HCT116 (cell line): ENCODE measurements around the gene KAZN. TPM values are rescaled to one million over a fixed set of nuclear protein-coding genes. Genes with fewer than 3 reads are reported as not detected.

Source experiments
- ATAC-seq: fragments of 200-7000 bp; cut with Tn5 transposase; 2 replicates; pipeline ENCODE4 v1.9.1; 2020; ENCODE audit warnings: mild to moderate bottlenecking, moderate library complexity
- BruUV-seq: library from RNA; stranded (reverse); fragments of 400-500 nt; replicated peaks from 2 replicates; lab custom pipeline; 2021; lab: Mats Ljungman, UMichigan
- CTCF ChIA-PET: fragments of 300-600 bp; sonication (Branson Sonifier 250); formaldehyde crosslinking; loops from one replicate; lab custom pipeline; 2021; ENCODE audit warnings: antibody characterized with exemption; lab: Charles Lee
- POLR2A ChIA-PET: fragments of 300-600, 350-600 bp; sonication (Branson Sonifier 250); formaldehyde crosslinking; loops from one replicate; lab custom pipeline; 2021; ENCODE audit warnings: antibody characterized with exemption; lab: Charles Lee
- RAD21 ChIA-PET, 2 experiments: fragments of 300-600 bp; sonication (Branson Sonifier 250); formaldehyde crosslinking; loops; one replicate each; lab custom pipeline; 2023; ENCODE audit warnings: low total read pairs in 2 of 2; ENCODE audit not compliant: uncharacterized antibody in 2 of 2, unreplicated experiment in 2 of 2, low non-redundant PET in 1 of 2; lab: Charles Lee
- DNase-seq: peaks from one replicate; pipeline ENCODE4 v3.0.0-alpha.2; 2010; ENCODE audit warnings: low read depth, low spot score
- H2AFZ ChIP-seq: fragments of 200-600 bp; shearing (Covaris generic), sonication (generic); 2 replicates; pipeline ENCODE4 v1.6.1; 2017; ENCODE audit warnings: low read depth, mixed run types, mixed read lengths, antibody characterized with exemption, low read length; ENCODE audit not compliant: poor library complexity, severe bottlenecking
- H3K27ac ChIP-seq: 2 replicates; pipeline ENCODE4 v1.5.1; 2012; ENCODE audit warnings: low read depth, low read length
- H3K27me3 ChIP-seq: fragments of 200-600 bp; sonication (generic); 2 replicates; pipeline ENCODE4 v1.6.1; 2016; ENCODE audit warnings: mixed run types, low read length, mixed read lengths; ENCODE audit not compliant: insufficient read depth
- H3K36me3 ChIP-seq, 2 experiments: fragments of 200-500 bp in 1 of 2; fragments of 200-600 bp in 1 of 2; sonication (Bioruptor generic) in 1 of 2; sonication (generic) in 1 of 2; 2 replicates each; pipeline versions ENCODE4 v1.5.1 to v1.6.1; 2014 to 2016; ENCODE audit warnings: low read length in 2 of 2, inconsistent platforms in 1 of 2, mixed read lengths in 1 of 2, mixed run types in 1 of 2; ENCODE audit not compliant: insufficient read depth in 2 of 2, control insufficient read depth in 1 of 2
- H3K4me1 ChIP-seq, 2 experiments: fragments of 200-600 bp in 1 of 2; sonication (generic) in 1 of 2; 2 replicates each; pipeline versions ENCODE4 v1.5.1 to v1.6.1; 2012 to 2017; ENCODE audit warnings: low read length in 2 of 2, inconsistent platforms in 1 of 2, mild to moderate bottlenecking in 1 of 2, mixed read lengths in 1 of 2, mixed run types in 1 of 2, moderate library complexity in 1 of 2; ENCODE audit not compliant: insufficient read depth in 2 of 2, control insufficient read depth in 1 of 2
- H3K4me2 ChIP-seq: fragments of 200-600 bp; sonication (generic); 2 replicates; pipeline ENCODE4 v1.6.1; 2017; ENCODE audit warnings: mixed run types, low read length, mixed read lengths
- H3K4me3 ChIP-seq, 2 experiments: fragments of 200-600 bp in 1 of 2; sonication (generic) in 1 of 2; replicated peaks in 1 of 2; 2 replicates each; pipeline ENCODE4 v1.5.1; 2011 to 2016; ENCODE audit warnings: low read length in 2 of 2, control low read depth in 1 of 2, low read depth in 1 of 2, mild to moderate bottlenecking in 1 of 2, mixed read lengths in 1 of 2, mixed run types in 1 of 2
- H3K79me2 ChIP-seq: fragments of 200-600 bp; sonication (generic); 2 replicates; pipeline ENCODE4 v1.6.1; 2017; ENCODE audit warnings: mild to moderate bottlenecking, mixed run types, low read length, moderate library complexity, mixed read lengths; ENCODE audit not compliant: insufficient read depth
- H3K9ac ChIP-seq: fragments of 200-600 bp; sonication (generic); 2 replicates; pipeline ENCODE4 v1.6.1; 2016; ENCODE audit warnings: low read length, mixed read lengths
- H3K9me2 ChIP-seq: fragments of 200-600 bp; sonication (generic), shearing (Covaris generic); 2 replicates; pipeline ENCODE4 v1.6.1; 2017; ENCODE audit warnings: mixed run types, mild to moderate bottlenecking, moderate library complexity; ENCODE audit not compliant: insufficient read depth
- H3K9me3 ChIP-seq, 2 experiments: fragments of 200-500 bp in 1 of 2; fragments of 200-600 bp in 1 of 2; sonication (Bioruptor generic) in 1 of 2; sonication (generic) in 1 of 2; 2 replicates each; pipeline ENCODE4 v1.6.1; 2014 to 2017; ENCODE audit warnings: low read length in 2 of 2, mixed read lengths in 2 of 2, inconsistent platforms in 1 of 2, low read depth in 1 of 2, mild to moderate bottlenecking in 1 of 2, mixed run types in 1 of 2, moderate library complexity in 1 of 2; ENCODE audit not compliant: control insufficient read depth in 1 of 2, insufficient read depth in 1 of 2
- H4K20me1 ChIP-seq: fragments of 200-600 bp; sonication (generic), shearing (Covaris generic); 2 replicates; pipeline ENCODE4 v1.6.1; 2017; ENCODE audit warnings: mixed run types, mild to moderate bottlenecking, moderate library complexity; ENCODE audit not compliant: insufficient read depth
- CBX3 ChIP-seq: IDR thresholded peaks from 2 replicates; pipeline ENCODE4 v1.6.1; 2012; ENCODE audit warnings: low read depth
- FOSL1 ChIP-seq: IDR thresholded peaks from 2 replicates; pipeline ENCODE4 v1.6.1; 2012; ENCODE audit warnings: low read depth
- JUND ChIP-seq: IDR thresholded peaks from 2 replicates; pipeline ENCODE4 v1.6.1; 2012
- POLR2A ChIP-seq: IDR thresholded peaks from 2 replicates; pipeline ENCODE4 v1.7.0; 2011; ENCODE audit warnings: borderline replicate concordance; ENCODE audit not compliant: insufficient read depth, insufficient read length; ENCODE audit errors: extremely low read depth
- POLR2AphosphoS5 ChIP-seq: IDR thresholded peaks from 2 replicates; pipeline ENCODE4 v1.6.1; 2011; ENCODE audit warnings: mild to moderate bottlenecking, low read depth, low read length, moderate library complexity
- RAD21 ChIP-seq: IDR thresholded peaks from 2 replicates; pipeline ENCODE4 v1.6.1; 2012; ENCODE audit warnings: low read depth, mild to moderate bottlenecking
- SP1 ChIP-seq: IDR thresholded peaks from 2 replicates; pipeline ENCODE4 v1.6.1; 2012; ENCODE audit warnings: low read depth
- intact Hi-C: fragments of 100-400 bp; cut with micrococcal nuclease; formaldehyde crosslinking; loops from 2 replicates; pipeline ENCODE4 v1.10.0; 2022
- total RNA-seq: library from RNA; stranded (reverse); gene quantifications from one replicate; pipeline ENCODE4 v1.2.1, GENCODE V29; 2021; ENCODE audit not compliant: unreplicated experiment
- TF ChIP-seq, protein P1 (sequence below): IDR thresholded peaks from 2 replicates; pipeline ENCODE4 v1.6.1; 2011; ENCODE audit warnings: mild to moderate bottlenecking, low read length, moderate library complexity; ENCODE audit not compliant: insufficient replicate concordance; ENCODE audit errors: extremely low read depth
- TF ChIP-seq, protein P2 (sequence below), 3 experiments: fragments of 200-600 bp in 1 of 3; sonication (generic) in 1 of 3; IDR thresholded peaks in 2 of 3; conservative IDR thresholded peaks in 1 of 3; 2 replicates each; pipeline ENCODE4 v1.5.1; 2012 to 2017; ENCODE audit warnings: low read depth in 2 of 3, low read length in 2 of 3, antibody characterized with exemption in 1 of 3, borderline replicate concordance in 1 of 3, control low read depth in 1 of 3, mild to moderate bottlenecking in 1 of 3, mixed read lengths in 1 of 3, mixed run types in 1 of 3, moderate library complexity in 1 of 3; ENCODE audit not compliant: insufficient read depth in 1 of 3
- TF ChIP-seq, protein P3 (sequence below): IDR thresholded peaks from 2 replicates; pipeline ENCODE4 v1.6.1; 2012

KAZN gene
- total RNA-seq, 1 experiment from 2014 or later = 13.4 TPM

DNA sequence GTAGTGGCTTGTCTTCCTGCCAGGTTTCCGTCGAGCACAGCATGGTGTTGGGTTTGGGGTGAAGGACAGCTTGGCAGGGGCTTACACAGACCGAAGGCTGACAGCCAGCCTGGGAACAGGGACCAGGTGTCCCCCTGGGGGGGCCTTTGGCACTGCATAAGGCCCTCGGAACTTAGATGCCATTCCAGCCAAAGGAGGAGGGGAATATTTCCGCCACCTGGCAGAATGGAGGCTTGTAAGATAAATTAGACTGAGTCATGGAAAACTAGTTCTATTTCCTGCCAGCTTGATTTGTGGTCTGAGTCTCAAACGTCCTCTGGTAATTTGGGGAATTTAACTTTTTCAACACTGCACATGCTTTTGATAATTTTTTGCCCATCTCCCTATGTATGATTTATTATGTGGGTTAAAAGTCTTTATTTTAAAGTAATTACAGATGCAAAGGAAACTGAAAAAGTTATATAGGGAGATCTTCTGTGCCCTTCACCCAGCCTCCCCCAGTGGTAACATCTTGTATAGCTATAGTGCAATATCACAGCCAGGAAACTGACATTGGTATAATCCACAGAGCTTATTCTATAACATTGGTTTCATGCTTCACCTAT lies 543.6 kb downstream of the KAZN start:
- H3K4me3 ChIP-seq = peak overlapping the region in 1 of 2 experiments; percentile 24; a peak in 1 of 4 replicates
- ChIA-PET CTCF (interaction anchor here (0.9 to 2.8 kb wide), 9 partner anchors 10 to 163 kb away, joined by 3 to 26 read pairs (median 3); partner anchors contain the start of gene TMEM51), RAD21 (interaction anchor here (1.0 kb wide), 2 partner anchors 13 to 108 kb away, joined by 3 read pairs; no protein-coding TSS in a partner anchor), POLR2A (no interaction called here)
- no peak overlapping the region for H3K27ac ChIP-seq
- BruUV-seq = no TSS peak
- DNase-seq (no peak), ATAC-seq (peak; percentile 52)
- intact Hi-C loops = loop anchor here (1.0 kb wide), 1 partner anchor 10 kb away; no protein-coding TSS in a partner anchor
- no peaks in the 10 kb centered on the region for H4K20me1 ChIP-seq
- peak overlapping the region; percentile 26 for H3K9ac ChIP-seq
- no peaks in the 10 kb centered on the region for H3K9me3 ChIP-seq
- peak overlapping the region; percentile 58 for H3K4me2 ChIP-seq
- H2AFZ ChIP-seq = peak overlapping the region; percentile 6
- H3K9me2 ChIP-seq = no peaks in the 10 kb centered on the region
- no peaks in the 10 kb centered on the region for H3K36me3 ChIP-seq
- H3K27me3 ChIP-seq = no peaks in the 10 kb centered on the region
- H3K79me2 ChIP-seq = no peaks in the 10 kb centered on the region
- peaks cover 30 to 43% of the 10 kb centered on the region in 2 experiments for H3K4me1 ChIP-seq
- no peak for TF ChIP-seq POLR2AphosphoS5
- no peak for TF ChIP-seq CBX3
- TF ChIP-seq RAD21 = no peak
- peak; percentile 57 for TF ChIP-seq JUND
- TF ChIP-seq POLR2A = no peak
- peak; percentile 49 for TF ChIP-seq SP1
- TF ChIP-seq, protein P1, sequence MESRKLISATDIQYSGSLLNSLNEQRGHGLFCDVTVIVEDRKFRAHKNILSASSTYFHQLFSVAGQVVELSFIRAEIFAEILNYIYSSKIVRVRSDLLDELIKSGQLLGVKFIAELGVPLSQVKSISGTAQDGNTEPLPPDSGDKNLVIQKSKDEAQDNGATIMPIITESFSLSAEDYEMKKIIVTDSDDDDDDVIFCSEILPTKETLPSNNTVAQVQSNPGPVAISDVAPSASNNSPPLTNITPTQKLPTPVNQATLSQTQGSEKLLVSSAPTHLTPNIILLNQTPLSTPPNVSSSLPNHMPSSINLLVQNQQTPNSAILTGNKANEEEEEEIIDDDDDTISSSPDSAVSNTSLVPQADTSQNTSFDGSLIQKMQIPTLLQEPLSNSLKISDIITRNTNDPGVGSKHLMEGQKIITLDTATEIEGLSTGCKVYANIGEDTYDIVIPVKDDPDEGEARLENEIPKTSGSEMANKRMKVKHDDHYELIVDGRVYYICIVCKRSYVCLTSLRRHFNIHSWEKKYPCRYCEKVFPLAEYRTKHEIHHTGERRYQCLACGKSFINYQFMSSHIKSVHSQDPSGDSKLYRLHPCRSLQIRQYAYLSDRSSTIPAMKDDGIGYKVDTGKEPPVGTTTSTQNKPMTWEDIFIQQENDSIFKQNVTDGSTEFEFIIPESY = no peak
- TF ChIP-seq, protein P2, sequence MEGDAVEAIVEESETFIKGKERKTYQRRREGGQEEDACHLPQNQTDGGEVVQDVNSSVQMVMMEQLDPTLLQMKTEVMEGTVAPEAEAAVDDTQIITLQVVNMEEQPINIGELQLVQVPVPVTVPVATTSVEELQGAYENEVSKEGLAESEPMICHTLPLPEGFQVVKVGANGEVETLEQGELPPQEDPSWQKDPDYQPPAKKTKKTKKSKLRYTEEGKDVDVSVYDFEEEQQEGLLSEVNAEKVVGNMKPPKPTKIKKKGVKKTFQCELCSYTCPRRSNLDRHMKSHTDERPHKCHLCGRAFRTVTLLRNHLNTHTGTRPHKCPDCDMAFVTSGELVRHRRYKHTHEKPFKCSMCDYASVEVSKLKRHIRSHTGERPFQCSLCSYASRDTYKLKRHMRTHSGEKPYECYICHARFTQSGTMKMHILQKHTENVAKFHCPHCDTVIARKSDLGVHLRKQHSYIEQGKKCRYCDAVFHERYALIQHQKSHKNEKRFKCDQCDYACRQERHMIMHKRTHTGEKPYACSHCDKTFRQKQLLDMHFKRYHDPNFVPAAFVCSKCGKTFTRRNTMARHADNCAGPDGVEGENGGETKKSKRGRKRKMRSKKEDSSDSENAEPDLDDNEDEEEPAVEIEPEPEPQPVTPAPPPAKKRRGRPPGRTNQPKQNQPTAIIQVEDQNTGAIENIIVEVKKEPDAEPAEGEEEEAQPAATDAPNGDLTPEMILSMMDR (IDR thresholded peaks at IDR 0.05 in 2 of 3, conservative IDR thresholded peaks at IDR 0.05 in 1 of 3; ENCODE audit: borderline replicate concordance in 1 of 3, insufficient read depth in 1 of 3, low read depth in 2 of 3, low read length in 2 of 3) = peak in 2 of 3 experiments; percentile 39 to 54; a peak in 4 of 6 replicates
- TF ChIP-seq FOSL1 = peak; percentile 66
- TF ChIP-seq, protein P3, sequence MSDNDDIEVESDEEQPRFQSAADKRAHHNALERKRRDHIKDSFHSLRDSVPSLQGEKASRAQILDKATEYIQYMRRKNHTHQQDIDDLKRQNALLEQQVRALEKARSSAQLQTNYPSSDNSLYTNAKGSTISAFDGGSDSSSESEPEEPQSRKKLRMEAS = no peak
